ENCODE results near the gene HTD2.
A peak's percentile ranks its signal among the peaks of the same experiment; 100 is the strongest.
"Not testable (repeated sequence)": the region's sequence is repeated elsewhere in the genome, so short reads cannot be mapped to it uniquely, and the experiment has no call there.

HTD2 gene

DNA sequence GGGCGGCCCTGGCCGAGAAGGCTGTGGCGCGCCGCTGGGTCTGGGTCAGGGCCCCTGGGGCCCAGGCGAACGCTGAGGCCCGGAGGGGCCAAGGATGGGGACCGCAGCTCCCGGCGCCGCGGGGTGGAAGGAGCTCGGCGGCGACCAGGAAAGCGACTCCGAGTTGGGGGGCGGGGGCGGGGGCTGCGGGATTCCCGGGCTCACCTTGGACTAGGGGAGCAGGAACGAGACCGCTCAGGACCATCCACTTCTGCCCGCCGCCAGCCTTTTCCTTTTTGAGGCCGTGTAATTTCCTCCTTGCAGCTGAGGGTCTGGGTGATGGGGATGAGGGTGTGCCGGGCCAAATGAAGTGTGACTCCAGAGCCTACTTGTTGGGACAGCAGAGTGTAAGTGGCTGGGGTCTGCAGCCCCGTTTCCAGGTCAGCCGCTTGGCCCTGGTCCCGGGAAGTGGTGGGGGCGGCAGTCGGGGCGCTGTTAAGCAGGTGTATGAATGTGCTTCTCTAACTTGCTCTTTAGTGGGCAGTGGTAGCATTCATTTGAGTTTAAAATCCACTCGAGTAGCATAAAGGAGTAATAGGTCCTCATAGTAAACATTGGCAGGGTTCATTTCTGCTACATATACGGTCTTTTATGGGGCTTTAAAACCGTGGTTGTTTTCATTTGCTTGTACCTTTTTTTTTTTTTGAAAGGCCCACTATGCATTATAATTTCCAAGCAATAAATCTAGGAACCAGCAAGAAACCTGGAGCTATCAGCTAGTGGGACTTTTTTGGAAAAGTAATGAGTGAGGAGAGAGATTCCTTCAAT is 27.1 kb downstream of the HTD2 start:
- DNase-seq: no peak

DNA sequence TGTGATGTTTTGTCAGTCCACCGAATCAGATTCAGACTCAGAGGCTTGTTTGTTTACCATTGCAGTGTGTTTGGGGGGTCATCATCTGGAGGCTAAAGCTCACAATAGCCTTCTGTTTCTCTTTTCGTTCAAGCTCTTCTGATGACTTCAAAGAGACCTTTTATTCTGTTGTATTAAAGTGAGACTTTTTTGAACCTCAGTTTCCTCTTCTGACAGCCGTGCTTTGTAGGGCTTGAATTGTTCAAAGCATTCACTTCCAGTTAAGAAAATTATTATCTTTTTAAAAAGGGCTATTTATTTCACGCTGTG is 27.6 kb downstream of the HTD2 start:
- no peak for DNase-seq

DNA sequence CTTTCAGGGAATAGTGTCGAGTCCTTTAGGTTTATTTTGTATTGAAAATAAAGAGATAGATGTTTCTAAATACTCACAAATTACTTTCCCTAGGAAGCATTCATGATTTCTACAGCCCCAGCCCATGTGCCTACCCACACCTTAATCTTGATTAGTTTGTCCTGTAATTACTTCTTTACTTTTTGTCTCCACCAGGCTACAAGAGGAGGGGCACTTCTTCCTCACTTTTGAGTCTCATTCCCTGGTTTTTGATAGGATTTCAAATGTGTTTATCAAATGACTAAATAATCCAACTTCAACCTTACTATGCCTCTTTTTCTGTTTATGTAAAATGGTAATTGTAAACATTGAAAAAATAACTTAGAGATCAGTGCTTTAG is 28.2 kb downstream of the HTD2 start:
- DNase-seq: no peak

DNA sequence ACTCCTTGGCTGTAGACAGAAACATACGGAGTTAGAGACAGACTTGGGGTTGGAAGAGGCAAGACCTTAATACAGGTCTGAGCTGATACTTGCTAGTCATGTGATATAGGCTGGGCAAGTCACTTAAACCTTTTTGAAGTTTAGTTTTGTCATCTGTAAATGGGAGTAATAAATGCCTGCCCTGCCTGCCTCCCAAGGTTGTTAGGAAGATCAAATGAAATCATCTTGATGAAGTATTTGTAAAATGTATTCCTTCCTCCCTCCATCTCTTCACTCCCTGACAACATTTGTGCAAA is 29.3 kb downstream of the HTD2 start:
- DNase-seq: peak in 1 of 3 donors; percentile 25

DNA sequence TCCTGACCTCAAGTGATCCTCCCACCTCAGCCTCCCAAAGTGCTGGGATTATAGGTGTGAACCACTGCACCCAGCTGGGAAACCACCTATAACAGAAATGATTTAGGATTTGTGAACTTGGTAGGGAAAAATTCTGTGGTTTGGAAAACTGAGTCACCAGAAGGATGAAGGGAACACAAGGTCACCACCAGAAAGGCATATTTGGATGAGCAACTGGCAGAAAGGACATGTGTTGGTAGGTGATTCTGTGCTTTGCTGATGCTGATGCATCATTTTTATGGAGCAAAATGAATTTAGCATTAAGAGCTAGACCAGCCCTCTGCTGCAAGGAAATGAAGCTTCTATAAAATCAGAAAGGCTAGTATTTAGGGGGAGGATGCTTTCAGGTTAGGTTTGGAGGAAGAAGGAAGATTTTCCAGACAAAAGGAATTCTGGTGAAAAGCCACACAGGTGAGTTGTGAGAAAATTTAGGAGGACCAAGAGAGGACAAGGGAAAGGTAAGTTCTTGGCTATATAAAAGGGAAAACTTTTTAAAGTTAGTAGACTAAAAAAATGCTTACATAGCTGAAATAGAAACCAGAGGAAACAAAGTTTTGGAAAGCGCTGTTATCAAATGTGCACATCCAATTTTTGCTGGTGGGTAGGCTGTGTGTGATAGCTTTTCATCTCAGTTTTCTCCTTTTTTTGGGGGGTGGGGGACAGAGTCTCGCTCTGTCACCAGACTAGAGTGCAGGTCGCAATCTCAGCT is 30.0 kb downstream of the HTD2 start:
- DNase-seq: peak in 1 of 3 donors; percentile 51

DNA sequence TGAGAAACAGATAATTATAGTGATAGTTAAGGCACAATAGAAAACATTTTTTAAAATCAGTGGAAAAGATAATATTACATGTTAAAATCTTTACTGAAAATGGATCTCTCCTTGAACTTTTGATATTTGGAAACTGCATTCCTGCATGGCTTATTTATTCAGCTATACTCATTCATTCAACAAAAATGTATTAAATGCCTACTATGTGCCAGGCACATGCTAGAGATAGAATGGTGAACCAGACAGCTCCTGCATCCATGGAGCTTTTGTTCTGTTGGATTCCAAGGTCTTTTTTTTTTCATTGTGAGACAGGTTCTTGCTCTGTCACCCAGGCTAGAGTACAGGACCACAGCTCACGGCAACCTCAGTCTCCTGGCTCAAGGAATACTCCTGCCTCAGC is 30.9 kb downstream of the HTD2 start:
- DNase-seq: no peak

DNA sequence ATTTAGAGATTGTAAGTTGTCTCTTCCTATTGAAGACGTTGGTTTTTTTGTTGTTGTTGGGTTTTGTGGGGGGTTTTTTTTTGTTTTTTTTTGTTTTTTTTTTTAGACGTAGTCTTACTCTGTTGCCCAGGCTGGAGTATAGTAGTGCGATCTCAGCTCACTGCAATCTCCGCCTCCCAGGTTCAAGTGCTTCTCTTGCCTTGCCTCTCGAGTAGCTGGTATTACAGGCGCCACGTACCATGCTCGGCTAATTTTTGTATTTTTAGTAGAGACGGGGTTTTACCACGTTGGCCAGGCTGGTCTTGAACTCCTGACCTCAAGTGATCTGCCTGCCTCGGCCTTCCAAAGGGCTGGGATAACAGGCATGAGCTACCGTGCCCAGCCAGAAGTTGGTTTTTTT is 32.8 kb downstream of the HTD2 start:
- DNase-seq: not testable (repeated sequence)

DNA sequence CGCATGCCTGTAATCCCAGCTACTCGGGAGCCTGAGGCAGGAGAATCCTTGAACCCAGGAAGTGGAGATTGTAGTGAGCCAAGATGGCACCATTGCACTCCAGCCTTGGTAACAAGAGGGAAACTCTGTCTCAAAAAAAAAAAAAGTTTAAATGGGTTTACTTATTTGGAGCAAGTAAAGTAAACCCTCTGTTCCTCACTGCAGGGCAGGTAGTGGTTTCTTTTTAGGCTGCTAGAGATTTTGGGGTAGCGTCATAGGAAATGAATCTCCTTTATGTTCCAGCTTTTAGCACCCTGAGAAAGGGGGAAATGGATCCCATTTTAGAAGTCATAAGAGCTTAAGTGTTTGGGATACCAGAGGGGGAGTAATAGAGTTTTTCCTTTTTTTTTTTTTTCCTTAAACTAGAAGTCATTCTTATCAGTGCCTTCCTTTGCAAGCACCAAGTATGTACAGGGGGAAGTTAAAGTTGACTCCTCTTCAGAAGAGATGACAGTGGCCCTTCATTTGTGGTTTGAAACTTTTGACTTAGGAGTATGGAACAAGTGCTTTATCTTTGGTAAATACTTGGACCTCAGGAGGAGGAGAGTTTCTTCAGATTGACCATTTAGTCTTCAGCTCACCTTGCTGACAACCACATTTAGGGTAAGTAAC is 34.4 kb downstream of the HTD2 start:
- no peak for DNase-seq

DNA sequence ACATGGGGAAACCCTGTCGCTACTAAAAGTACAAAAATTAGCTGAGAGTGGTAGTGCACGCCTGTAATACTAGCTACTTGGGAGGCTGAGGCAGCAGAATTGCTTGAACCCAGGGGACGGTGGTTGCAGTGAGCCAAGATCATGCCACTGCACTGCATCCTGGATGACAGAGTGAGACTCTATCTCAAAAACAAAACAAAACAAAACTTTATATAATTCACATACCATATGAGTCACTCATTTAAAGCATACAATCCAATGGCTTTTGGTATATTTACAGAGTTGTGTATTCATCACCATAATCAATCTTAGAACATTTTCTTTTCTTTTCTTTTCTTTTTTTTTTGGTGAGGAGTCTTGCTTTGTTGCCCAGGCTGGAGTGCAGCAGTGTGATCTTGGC is 35.1 kb downstream of the HTD2 start:
- no peak for DNase-seq

DNA sequence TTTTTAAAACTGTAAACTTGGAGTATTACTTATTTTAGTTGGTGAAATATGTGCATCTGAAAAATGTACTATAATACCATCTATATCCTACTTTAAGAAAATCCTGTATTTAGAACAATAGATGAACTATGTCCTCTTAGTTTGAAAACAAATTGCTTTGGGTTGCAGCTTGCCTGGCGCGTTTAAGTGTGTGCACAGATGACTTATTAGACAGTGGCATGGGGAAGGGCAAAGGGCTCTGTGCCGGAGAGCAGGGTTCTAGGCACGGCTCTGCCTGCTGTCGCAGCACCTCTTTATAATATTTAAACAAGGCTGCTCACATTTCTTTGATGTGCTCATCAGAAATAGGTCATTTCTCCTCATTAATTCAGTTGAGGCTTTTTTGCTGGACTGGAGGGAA is 36.4 kb downstream of the HTD2 start:
- no peak for DNase-seq

DNA sequence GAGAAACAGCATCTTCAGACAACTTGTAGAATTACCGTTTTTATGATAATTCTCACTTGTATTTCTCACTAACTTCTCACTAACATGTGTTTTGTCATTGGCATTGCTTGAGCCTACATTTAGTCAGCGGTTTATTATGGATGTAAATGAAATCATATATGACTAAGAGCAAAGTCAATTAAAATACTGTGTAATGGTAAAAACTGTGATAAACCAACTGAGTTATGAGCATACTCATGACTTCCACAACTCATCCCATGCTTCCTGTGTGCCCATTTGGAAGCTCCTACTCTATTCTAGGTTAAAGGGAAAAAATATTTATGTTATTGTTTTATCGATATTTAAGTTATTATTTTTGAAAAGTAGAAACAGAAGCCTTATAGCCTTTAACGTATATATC is 39.1 kb downstream of the HTD2 start:
- DNase-seq: no peak

DNA sequence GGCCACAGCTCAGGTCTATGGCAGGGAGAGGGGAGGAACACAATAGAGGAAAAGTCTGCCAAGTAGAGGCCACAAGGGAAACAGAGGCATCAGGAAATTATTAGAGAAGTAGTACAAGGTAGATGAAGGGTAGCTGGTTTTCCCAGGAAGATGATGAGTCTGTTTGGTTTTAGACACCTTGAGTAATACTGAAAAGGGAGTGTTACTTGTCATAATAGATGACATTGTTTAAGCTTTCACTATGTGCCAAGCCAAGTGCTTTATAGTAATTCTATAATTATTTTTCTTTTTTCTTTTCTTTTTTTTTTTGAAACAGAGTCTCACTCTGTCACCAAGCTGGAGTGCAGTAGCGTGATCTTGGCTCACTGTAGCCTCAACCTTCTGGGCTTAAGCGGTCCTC is 40.0 kb downstream of the HTD2 start:
- no peak for DNase-seq

DNA sequence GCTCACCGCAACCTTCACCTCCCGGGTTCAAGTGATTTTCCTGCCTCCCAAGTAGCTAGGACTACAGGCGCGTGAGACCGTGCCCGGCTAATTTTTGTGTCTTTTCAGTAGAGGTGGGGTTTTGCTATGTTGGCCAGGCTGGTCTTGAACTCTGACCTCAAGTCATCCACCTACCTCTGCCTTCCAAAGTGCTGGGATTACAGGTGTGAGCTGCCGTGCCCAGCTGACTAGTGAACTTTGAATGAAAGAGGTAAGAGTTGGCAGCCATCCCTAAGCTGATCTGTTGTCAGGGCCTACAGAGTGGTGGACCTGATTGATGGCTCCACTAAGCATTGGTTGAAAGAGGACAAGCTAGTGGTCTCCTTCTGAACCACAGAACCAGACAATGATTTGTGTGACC is 41.7 kb downstream of the HTD2 start:
- no peak for DNase-seq

DNA sequence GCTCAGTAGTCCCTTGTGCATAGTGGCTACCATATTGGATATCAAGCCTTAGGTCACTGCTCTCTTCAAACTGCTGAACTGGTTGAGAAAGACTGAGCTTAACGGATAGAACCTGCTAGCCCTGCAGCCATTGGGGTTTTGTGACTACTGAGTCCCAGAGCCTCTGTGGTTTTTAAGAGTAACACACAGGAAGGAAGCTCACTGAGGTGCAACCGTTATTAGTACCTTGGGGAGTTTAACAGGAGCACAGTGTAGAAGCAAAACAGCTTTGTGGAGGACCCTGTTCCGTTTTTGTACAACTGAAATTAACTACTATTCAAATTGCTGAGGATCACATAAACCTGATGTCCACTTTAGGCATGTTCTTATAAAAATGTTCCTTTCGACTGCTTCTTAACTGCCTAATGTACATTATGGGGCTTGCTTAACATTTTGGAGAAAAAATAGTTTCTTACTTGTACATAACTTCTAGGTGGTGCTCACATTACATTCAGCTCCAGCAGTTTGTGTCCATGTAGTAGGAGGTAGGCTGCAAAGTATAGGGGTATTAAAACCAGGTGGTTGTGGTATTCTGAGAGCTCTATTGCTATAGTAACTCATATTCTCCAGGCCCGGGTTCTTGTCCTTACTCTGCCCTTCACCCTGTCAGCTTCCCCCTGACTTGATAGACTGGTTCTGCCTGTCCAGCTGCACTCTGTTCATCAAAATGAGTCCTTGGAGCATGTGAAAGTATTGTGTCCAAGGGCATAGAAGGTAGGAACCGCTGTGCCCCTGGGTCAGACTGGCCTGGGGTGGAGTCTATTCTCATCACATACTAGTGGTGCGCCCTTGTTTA is 43.7 kb downstream of the HTD2 start:
- no peak for DNase-seq

DNA sequence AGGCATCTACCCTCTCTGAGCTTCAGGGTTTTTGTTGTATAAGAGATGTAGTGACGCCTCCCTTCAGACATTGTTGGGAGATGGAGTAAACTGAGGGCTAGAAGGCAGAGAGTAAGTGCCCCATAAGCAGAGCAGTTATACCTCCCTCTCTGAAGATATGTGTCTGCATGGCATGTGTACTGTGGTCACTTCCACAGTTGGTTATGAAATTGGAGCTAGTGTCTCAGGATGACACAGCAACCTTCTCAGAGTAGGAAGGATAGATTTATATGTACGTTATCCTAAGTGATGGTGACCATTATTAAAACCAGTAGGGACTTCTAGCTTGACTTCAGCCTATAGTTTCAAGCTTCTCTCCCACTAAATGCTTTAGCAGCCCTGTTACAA is 44.3 kb downstream of the HTD2 start:
- peak; percentile 45 to 70 (median 64) for DNase-seq

DNA sequence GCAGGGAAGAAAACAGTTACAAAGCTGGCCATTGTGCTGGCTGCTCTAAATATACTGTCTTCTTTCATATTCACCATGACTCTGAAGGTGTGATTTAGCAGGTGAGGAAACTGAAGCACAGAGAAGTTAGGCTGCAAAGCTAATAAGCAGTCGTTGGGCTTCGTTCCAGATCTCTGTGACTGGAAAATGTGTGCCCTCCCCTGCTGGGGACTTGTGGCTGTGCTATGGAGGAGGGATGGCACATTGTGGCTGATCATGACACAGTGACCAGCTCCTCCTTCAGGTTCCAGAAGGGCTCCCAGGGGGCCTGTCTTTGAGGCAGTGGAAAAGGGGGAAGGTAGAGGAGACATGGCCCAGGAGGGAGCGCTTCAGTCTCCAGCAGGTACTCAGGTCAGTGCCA is 45.6 kb downstream of the HTD2 start:
- DNase-seq: peak in 1 of 3 donors; percentile 26

DNA sequence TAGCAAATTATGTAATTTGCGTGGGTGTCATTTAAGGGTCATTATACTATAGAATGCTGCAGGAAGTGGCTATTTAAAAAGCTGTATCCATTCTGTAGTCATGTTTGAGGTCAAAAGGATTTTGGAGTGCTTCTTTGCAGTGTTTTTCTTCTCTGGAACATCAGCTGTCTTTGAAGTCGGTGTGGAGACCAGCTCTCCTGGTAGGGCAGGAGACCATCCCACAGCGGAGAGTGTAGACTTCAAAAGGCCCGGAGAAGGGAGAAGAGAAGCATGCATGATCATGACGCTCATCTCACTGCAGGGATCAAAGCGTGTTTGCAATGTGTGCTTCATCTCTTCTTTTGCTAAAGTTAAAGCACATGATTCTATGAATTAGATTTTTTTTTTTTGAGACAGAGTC is 46.3 kb downstream of the HTD2 start:
- DNase-seq: peak in 1 of 3 donors; percentile 24

DNA sequence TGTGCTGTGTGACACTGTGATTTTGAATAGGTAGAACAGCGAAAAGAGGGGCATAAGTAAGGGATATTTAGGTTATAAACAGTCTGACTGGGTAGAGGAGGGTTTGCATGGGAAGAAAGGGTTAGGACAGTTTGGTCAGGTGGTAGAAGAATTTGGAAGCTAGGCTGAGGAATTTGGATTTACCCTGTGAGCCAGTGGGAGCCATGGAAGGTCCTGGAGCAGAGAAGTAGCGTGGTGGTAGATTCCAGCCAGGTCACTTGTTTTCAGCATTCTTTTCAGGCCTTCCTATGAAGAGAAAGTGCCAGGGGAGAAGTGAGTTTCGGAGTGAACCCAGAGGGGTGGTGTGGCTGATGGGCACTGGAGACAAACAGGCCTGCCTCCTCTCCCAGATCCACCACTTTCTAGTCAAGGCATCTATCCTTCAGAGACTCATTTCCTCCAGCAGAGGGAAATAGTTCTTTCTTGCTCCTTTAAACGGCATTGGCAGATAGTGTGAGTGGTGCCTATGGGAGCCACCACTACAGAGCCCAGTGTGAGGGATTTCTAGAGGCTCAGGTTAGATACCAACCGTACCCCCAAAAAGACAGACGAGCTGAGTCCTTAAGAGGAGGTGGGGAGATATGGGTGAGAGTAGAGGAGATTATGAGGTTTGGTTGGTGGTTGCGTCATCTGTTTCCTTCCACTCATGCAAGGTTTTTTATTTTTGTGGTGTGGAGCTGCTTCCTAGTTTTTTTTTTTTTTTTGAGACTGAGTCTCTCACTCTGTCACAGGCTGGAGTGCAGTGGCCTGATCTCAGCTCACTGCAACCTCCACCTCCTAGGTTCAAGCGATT is 47.6 kb downstream of the HTD2 start:
- DNase-seq: peak; percentile 72 to 81 (median 78)

DNA sequence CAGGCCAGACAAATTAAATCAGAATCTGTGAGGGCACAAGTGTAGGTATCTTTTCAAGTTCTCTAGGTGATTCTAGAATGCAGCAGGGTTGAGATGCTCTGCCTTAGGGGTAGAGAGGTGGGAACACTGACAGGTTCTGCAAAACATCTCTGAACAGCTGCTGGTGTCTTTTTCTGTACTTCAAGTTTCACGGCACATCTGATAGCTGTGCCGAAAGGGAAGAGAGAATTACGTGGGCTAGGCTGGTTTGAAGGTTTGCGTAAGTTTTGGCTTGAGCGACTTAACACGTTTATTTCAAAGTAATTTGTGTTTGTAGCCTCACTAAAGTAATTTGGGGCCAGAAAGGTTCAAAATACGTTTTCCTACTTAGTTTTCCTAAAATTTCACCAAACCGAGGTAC is 48.9 kb downstream of the HTD2 start:
- peak; percentile 57 to 69 (median 64) for DNase-seq

DNA sequence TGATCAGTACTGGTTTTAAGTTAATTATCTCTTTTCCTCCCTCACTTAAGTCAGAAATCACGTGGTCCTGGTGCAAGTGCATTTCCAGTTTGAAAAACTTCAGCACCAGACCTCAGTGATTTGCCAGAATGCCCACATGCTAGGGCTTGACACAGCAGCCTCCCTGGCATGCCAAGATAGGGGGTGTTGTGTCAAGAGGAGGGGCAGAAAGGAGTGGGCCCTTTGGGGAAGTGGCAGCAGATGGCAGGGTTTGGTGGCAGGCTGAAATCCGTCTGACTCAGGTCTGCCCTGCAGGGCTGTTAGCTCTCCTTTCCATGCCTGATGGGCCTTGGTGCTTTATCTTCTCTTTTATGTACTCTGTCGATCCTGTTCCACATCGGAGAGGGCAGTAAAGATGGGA is 49.7 kb downstream of the HTD2 start:
- DNase-seq: peak; percentile 71 to 81 (median 79)

DNA sequence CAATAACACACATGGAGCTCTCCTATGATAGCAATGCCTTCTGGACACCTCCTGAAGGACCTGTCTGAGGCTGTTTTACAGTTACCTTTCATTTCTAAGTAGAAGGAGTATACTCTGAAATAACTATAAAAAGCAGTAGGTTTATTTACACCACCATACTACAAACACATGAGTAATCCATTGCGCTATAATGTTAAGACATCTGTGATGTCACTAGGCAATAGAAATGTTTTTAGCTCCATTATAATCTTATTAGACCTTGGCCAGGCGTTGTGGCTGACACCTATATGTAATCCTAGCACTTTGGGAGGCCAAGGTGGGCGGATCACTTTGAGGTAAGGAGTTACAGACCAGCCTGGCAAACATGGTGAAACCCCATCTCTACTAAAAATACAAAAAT is 51.1 kb downstream of the HTD2 start:
- DNase-seq: peak in 1 of 3 donors; percentile 19

DNA sequence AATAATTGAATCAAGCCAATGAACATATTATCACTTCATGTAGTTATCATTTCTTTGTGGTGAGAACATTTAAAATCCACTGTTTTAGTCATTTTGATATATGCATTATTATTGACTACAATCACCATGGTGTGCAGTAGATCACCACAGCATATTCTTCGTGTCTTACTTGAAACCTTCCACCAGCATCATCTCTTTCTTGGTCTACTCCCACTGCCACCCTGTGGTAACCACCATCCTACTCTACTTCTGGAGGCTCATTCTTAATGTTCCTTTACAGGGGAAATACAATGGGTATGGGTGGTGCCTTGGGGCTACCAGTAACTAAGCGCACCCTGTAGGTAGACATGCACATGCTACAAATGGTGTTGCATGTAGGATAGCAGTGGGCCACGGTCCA is 51.8 kb downstream of the HTD2 start:
- no peak for DNase-seq

DNA sequence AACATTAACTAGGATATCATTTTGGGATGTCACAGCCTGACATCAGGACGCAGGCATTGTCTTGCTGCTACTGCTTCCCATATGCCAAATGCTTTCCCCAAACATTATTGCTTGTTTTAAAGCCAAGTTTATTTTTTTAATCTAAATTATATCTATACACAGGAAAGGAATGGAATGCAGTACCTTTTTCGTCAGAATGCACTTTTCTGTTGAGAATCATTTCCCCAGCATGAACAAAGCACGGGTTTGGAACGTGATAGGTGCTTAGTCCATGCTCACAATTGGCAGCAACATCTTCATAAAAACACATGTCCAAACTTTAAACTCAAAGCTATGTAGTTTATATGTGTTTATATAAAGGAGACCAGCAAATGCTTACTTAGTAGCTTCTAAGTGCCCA is 52.5 kb downstream of the HTD2 start:
- DNase-seq: no peak

Data from suppressor macrophage treated with lipopolysaccharide for 1 hour (primary cell).